HEK293 (cell line): Measurements from ENCODE around the gene DNAH9.

Source experiments
- ATF2 ChIP-seq: fragments of 450-650 bp; formaldehyde crosslinking; IDR thresholded peaks from 2 replicates; pipeline ENCODE4 v1.5.1; 2016; ENCODE audit warnings: missing biosample characterization, missing genetic modification characterization, low read depth
- GLIS1 ChIP-seq: fragments of 450-650 bp; formaldehyde crosslinking; IDR thresholded peaks from 2 replicates; pipeline ENCODE4 v1.5.1; 2016; ENCODE audit warnings: missing biosample characterization, missing genetic modification characterization
- SCRT2 ChIP-seq: fragments of 450-650 bp; formaldehyde crosslinking; IDR thresholded peaks from 2 replicates; pipeline ENCODE4 v1.5.1; 2016; ENCODE audit warnings: missing biosample characterization, missing genetic modification characterization
- ZBTB1 ChIP-seq: fragments of 450-650 bp; formaldehyde crosslinking; IDR thresholded peaks from 2 replicates; pipeline ENCODE4 v1.5.1; 2016; ENCODE audit warnings: missing biosample characterization, missing genetic modification characterization
- ZBTB20 ChIP-seq: fragments of 450-650 bp; formaldehyde crosslinking; IDR thresholded peaks from 2 replicates; pipeline ENCODE4 v1.5.1; 2016; ENCODE audit warnings: missing biosample characterization, missing genetic modification characterization
- ZBTB21 ChIP-seq: fragments of 450-650 bp; formaldehyde crosslinking; IDR thresholded peaks from 2 replicates; pipeline ENCODE4 v1.5.1; 2017; ENCODE audit warnings: missing biosample characterization, missing genetic modification characterization
- ZNF10 ChIP-seq: fragments of 450-650 bp; formaldehyde crosslinking; IDR thresholded peaks from 2 replicates; pipeline ENCODE4 v1.5.1; 2017; ENCODE audit warnings: missing biosample characterization, missing genetic modification characterization
- ZNF416 ChIP-seq: fragments of 450-650 bp; formaldehyde crosslinking; IDR thresholded peaks from 2 replicates; pipeline ENCODE4 v1.5.1; 2016; ENCODE audit warnings: missing biosample characterization, missing genetic modification characterization
- ZNF791 ChIP-seq: fragments of 450-650 bp; formaldehyde crosslinking; IDR thresholded peaks from 2 replicates; pipeline ENCODE4 v1.5.1; 2016; ENCODE audit warnings: missing biosample characterization, missing genetic modification characterization
- ZSCAN18 ChIP-seq: fragments of 450-650 bp; formaldehyde crosslinking; IDR thresholded peaks from 2 replicates; pipeline ENCODE4 v1.5.1; 2016; ENCODE audit warnings: missing biosample characterization, missing genetic modification characterization
- TF ChIP-seq, protein P1 (sequence below): fragments of 450-650 bp; formaldehyde crosslinking; IDR thresholded peaks from 2 replicates; pipeline ENCODE4 v1.5.1; 2016; ENCODE audit warnings: missing biosample characterization, missing genetic modification characterization, low read depth
- TF ChIP-seq, protein P2 (sequence below): fragments of 450-650 bp; formaldehyde crosslinking; IDR thresholded peaks from 2 replicates; pipeline ENCODE4 v1.5.1; 2016; ENCODE audit warnings: missing biosample characterization, missing genetic modification characterization

GRCh38 chr17:11969565-11969964 is 371.3 kb downstream of the DNAH9 start:
- no peak for TF ChIP-seq ATF2 (tag by site-specific recombination)
- no peak for TF ChIP-seq ZBTB21 (tag by site-specific recombination)
- TF ChIP-seq ZNF791 (tag by site-specific recombination): no peak
- no peak for TF ChIP-seq ZSCAN18 (tag by site-specific recombination)
- no peak for TF ChIP-seq ZBTB1
- TF ChIP-seq, protein P1, sequence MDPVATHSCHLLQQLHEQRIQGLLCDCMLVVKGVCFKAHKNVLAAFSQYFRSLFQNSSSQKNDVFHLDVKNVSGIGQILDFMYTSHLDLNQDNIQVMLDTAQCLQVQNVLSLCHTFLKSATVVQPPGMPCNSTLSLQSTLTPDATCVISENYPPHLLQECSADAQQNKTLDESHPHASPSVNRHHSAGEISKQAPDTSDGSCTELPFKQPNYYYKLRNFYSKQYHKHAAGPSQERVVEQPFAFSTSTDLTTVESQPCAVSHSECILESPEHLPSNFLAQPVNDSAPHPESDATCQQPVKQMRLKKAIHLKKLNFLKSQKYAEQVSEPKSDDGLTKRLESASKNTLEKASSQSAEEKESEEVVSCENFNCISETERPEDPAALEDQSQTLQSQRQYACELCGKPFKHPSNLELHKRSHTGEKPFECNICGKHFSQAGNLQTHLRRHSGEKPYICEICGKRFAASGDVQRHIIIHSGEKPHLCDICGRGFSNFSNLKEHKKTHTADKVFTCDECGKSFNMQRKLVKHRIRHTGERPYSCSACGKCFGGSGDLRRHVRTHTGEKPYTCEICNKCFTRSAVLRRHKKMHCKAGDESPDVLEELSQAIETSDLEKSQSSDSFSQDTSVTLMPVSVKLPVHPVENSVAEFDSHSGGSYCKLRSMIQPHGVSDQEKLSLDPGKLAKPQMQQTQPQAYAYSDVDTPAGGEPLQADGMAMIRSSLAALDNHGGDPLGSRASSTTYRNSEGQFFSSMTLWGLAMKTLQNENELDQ (tag by site-specific recombination): no peak
- no peak for TF ChIP-seq ZNF10
- TF ChIP-seq, protein P2, sequence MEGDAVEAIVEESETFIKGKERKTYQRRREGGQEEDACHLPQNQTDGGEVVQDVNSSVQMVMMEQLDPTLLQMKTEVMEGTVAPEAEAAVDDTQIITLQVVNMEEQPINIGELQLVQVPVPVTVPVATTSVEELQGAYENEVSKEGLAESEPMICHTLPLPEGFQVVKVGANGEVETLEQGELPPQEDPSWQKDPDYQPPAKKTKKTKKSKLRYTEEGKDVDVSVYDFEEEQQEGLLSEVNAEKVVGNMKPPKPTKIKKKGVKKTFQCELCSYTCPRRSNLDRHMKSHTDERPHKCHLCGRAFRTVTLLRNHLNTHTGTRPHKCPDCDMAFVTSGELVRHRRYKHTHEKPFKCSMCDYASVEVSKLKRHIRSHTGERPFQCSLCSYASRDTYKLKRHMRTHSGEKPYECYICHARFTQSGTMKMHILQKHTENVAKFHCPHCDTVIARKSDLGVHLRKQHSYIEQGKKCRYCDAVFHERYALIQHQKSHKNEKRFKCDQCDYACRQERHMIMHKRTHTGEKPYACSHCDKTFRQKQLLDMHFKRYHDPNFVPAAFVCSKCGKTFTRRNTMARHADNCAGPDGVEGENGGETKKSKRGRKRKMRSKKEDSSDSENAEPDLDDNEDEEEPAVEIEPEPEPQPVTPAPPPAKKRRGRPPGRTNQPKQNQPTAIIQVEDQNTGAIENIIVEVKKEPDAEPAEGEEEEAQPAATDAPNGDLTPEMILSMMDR (tag by site-specific recombination): no peak
- TF ChIP-seq ZNF416 (tag by site-specific recombination): no peak
- no peak for TF ChIP-seq ZBTB20 (tag by site-specific recombination)
- TF ChIP-seq GLIS1 (tag by site-specific recombination): no peak
- no peak for TF ChIP-seq SCRT2 (tag by site-specific recombination)
